B cell (primary cell): ENCODE data around the gene C2orf81. TPM values are rescaled to one million over a fixed set of nuclear protein-coding genes. Genes with fewer than 3 reads are reported as not detected.

ENCODE experiments used
- ATAC-seq: fragments of 200-7000 bp; cut with Tn5 transposase; one replicate; pipeline ENCODE4 v1.10.0; 2021; ENCODE audit warnings: low read depth, mild to moderate bottlenecking, moderate number of reproducible peaks, moderate library complexity
- CTCF ChIA-PET: fragments of 350-600 bp; sonication (Branson Sonifier 250); formaldehyde crosslinking; loops from one replicate; lab custom pipeline; 2021; ENCODE audit warnings: antibody characterized with exemption, inconsistent platforms; lab: Charles Lee
- POLR2A ChIA-PET: fragments of 350-600 bp; sonication (Branson Sonifier 250); formaldehyde crosslinking; loops from one replicate; lab custom pipeline; 2021; ENCODE audit warnings: antibody characterized with exemption; lab: Charles Lee
- DNase-seq: peaks from one replicate; pipeline ENCODE4 v3.0.0; 2013
- H2AFZ ChIP-seq: 2 replicates; pipeline ENCODE4 v1.6.1; 2012; ENCODE audit warnings: mild to moderate bottlenecking, low read depth, low read length; ENCODE audit not compliant: insufficient read depth, poor library complexity, severe bottlenecking
- H3K27ac ChIP-seq, 2 donors: 1 replicate in 1 of 2; 2 replicates in 1 of 2; pipeline ENCODE4 v1.5.1; 2012 to 2013; ENCODE audit warnings: low read length in 2 of 2, mild to moderate bottlenecking in 2 of 2, moderate library complexity in 1 of 2
- H3K27me3 ChIP-seq, 4 experiments: fragments of 200-600 bp in 1 of 4; sonication (generic) in 1 of 4; replicated peaks in 1 of 4; 1 replicate in 2 of 4; 2 replicates in 2 of 4; pipeline versions ENCODE4 v1.6.1 to v1.7.0; 2013 to 2016; ENCODE audit warnings: low read length in 3 of 4, mild to moderate bottlenecking in 2 of 4, mixed read lengths in 1 of 4, moderate library complexity in 1 of 4; ENCODE audit not compliant: insufficient read depth in 4 of 4, control insufficient read depth in 3 of 4; ENCODE audit errors: control extremely low read depth in 1 of 4
- H3K36me3 ChIP-seq, 2 experiments: replicated peaks in 1 of 2; 1 replicate in 1 of 2; 2 replicates in 1 of 2; pipeline versions ENCODE4 v1.6.1 to v1.7.1; 2013; ENCODE audit warnings: low read length in 1 of 2; ENCODE audit not compliant: insufficient read depth in 2 of 2, control insufficient read depth in 1 of 2; ENCODE audit errors: control extremely low read depth in 1 of 2, extremely low read depth in 1 of 2
- H3K4me1 ChIP-seq, 2 donors: fragments of 200-600 bp in 1 of 2; sonication (generic) in 1 of 2; 1 replicate in 1 of 2; 2 replicates in 1 of 2; pipeline versions ENCODE4 v1.5.1 to v1.6.1; 2013 to 2017; ENCODE audit warnings: low read length in 2 of 2; ENCODE audit not compliant: control insufficient read depth in 2 of 2, insufficient read depth in 2 of 2
- H3K4me2 ChIP-seq: replicated peaks from 2 replicates; pipeline ENCODE3; 2012; ENCODE audit warnings: mild to moderate bottlenecking, low read depth, low read length; ENCODE audit not compliant: poor library complexity, severe bottlenecking
- H3K4me3 ChIP-seq, 5 experiments: fragments of 200-600 bp in 1 of 5; sonication (generic) in 1 of 5; 1 replicate in 3 of 5; 2 replicates in 2 of 5; pipeline versions ENCODE4 v1.5.1 to v1.7.0; 2011 to 2016; ENCODE audit warnings: low read length in 4 of 5, mild to moderate bottlenecking in 4 of 5, low read depth in 2 of 5, control low read depth in 1 of 5, moderate library complexity in 1 of 5; ENCODE audit not compliant: insufficient read depth in 1 of 5; ENCODE audit errors: control extremely low read depth in 1 of 5, extremely low read depth in 1 of 5
- H3K79me2 ChIP-seq: fragments of 200-600 bp; sonication (generic); one replicate; pipeline ENCODE4 v1.6.0; 2016; ENCODE audit warnings: low read length; ENCODE audit not compliant: control insufficient read depth, insufficient read depth
- H3K9ac ChIP-seq: fragments of 200-600 bp; sonication (generic); 2 replicates; pipeline ENCODE4 v1.6.1; 2017; ENCODE audit warnings: mild to moderate bottlenecking, low read length, moderate library complexity
- H3K9me3 ChIP-seq, 3 donors: one replicate each; pipeline versions ENCODE4 v1.6.1 to v1.7.1; 2013; ENCODE audit warnings: low read length in 2 of 3; ENCODE audit not compliant: control insufficient read depth in 2 of 3, insufficient read depth in 1 of 3; ENCODE audit errors: control extremely low read depth in 1 of 3
- H4K20me1 ChIP-seq: 2 replicates; pipeline ENCODE4 v1.6.0; 2012; ENCODE audit warnings: mild to moderate bottlenecking, low read length; ENCODE audit not compliant: insufficient read depth, control insufficient read depth, poor library complexity, severe bottlenecking
- H3K27ac Mint-ChIP-seq: one replicate; pipeline ENCODE4 v1.8.0; 2021; ENCODE audit warnings: mixed read lengths
- H3K27me3 Mint-ChIP-seq: one replicate; pipeline ENCODE4 v1.8.0; 2021; ENCODE audit warnings: mixed read lengths
- H3K4me1 Mint-ChIP-seq: one replicate; pipeline ENCODE4 v1.8.0; 2021; ENCODE audit warnings: mixed read lengths
- H3K4me3 Mint-ChIP-seq: one replicate; pipeline ENCODE4 v1.8.0; 2021; ENCODE audit warnings: mixed read lengths
- H3K9me3 Mint-ChIP-seq: one replicate; pipeline ENCODE4 v1.8.0; 2022; ENCODE audit warnings: mixed read lengths; ENCODE audit not compliant: insufficient read depth
- EZH2 ChIP-seq: IDR thresholded peaks from 2 replicates; pipeline ENCODE4 v1.6.1; 2012; ENCODE audit warnings: borderline replicate concordance, low read depth, mild to moderate bottlenecking, moderate library complexity, low read length; ENCODE audit not compliant: insufficient read depth, poor library complexity, severe bottlenecking
- WGBS: methylation state at CpG from one replicate; pipeline ENCODE4 v1.1.5; 2013; ENCODE audit warnings: missing lambda C conversion rate; ENCODE audit not compliant: insufficient coverage; 5-methylcytosine and 5-hydroxymethylcytosine counted together
- intact Hi-C: fragments of 100-400 bp; cut with micrococcal nuclease; formaldehyde crosslinking; loops from one replicate; pipeline ENCODE4 v1.10.0; 2022
- polyA plus RNA-seq: library from polyadenylated mRNA; depleted of rRNA; stranded (reverse); fragments of >200 nt; gene quantifications from 2 replicates; pipeline ENCODE4 v1.2.3, GENCODE V29; 2012
- total RNA-seq, 2 donors: library from RNA; stranded (reverse); fragments of 120-200 nt in 1 of 2; gene quantifications; 1 replicate in 1 of 2; 2 replicates in 1 of 2; pipeline versions ENCODE4 v1.2.3 to v1.2.4, GENCODE V29; 2013 to 2022
- TF ChIP-seq, protein P1 (sequence below): fragments of 200-600 bp; IDR thresholded peaks from one replicate; pipeline ENCODE4 v1.8.0; 2022; ENCODE audit warnings: antibody characterized with exemption, mild to moderate bottlenecking

The C2orf81 gene
- total and polyA plus RNA-seq, 2 donors (not counting 1 experiment from before 2014, with no cell fraction given) = 5.4 to 8.6 TPM

DNA sequence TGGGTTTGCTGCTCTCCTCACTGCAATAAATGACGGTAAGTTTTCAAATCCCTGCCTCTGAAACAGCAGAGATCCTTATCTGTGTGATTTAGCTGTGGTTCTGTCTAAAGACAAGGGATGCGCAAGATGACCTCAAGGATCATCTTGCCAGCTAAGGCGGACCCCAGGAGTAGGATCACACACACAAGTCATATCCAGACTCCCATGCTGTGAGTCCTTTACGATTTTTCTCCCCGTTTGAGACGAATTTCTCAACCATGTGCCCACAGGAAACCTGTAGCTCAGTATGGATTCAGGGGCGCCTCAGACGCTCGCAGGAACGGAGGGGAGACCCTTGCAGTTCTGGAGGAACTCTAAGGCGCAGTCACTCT, 30.2 kb downstream of the C2orf81 start:
- Histone ChIP-seq H3K79me2 (peaks cover 63% of the 10 kb centered on the region), H3K27ac (peak overlapping the region; percentile 94 to 95), H3K4me2 (peak overlapping the region; percentile 81), H4K20me1 (peaks cover 30% of the 10 kb centered on the region), H3K4me1 (peaks cover 18 to 24% of the 10 kb centered on the region in 2 donors), H3K9ac (peak overlapping the region; percentile 92), H3K9me3 (no peaks in the 10 kb centered on the region), H3K4me3 (peak overlapping the region; percentile 71 to 88 (median 80)), H3K36me3 (no peaks in the 10 kb centered on the region), H2AFZ (peak overlapping the region; percentile 83), H3K27me3 (peaks cover 0 to 7% (median 0%) of the 10 kb centered on the region in 4 experiments)
- H3K27me3 Mint-ChIP-seq = peaks cover 5% of the 10 kb centered on the region
- intact Hi-C loops = loop anchor here (1.0 to 10.0 kb wide), 5 partner anchors 139 to 654 kb away; partner anchors contain the start of genes DOK1, LOXL3, SEMA4F and TPRKB
- H3K27ac Mint-ChIP-seq = peak overlapping the region; percentile 100
- no peaks in the 10 kb centered on the region for H3K9me3 Mint-ChIP-seq
- WGBS = under 1% methylated on average over 9 of the region's 11 CpGs
- peak overlapping the region; percentile 99 for H3K4me3 Mint-ChIP-seq
- TF ChIP-seq, protein P1, sequence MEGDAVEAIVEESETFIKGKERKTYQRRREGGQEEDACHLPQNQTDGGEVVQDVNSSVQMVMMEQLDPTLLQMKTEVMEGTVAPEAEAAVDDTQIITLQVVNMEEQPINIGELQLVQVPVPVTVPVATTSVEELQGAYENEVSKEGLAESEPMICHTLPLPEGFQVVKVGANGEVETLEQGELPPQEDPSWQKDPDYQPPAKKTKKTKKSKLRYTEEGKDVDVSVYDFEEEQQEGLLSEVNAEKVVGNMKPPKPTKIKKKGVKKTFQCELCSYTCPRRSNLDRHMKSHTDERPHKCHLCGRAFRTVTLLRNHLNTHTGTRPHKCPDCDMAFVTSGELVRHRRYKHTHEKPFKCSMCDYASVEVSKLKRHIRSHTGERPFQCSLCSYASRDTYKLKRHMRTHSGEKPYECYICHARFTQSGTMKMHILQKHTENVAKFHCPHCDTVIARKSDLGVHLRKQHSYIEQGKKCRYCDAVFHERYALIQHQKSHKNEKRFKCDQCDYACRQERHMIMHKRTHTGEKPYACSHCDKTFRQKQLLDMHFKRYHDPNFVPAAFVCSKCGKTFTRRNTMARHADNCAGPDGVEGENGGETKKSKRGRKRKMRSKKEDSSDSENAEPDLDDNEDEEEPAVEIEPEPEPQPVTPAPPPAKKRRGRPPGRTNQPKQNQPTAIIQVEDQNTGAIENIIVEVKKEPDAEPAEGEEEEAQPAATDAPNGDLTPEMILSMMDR = no peak
- no peak for TF ChIP-seq EZH2
- POLR2A ChIA-PET = interaction anchor here (0.9 to 1.6 kb wide), 8 partner anchors 23 to 138 kb away, joined by 3 to 6 read pairs (median 3); partner anchors contain the start of genes AUP1, C2orf81, HTRA2 and INO80B
- CTCF ChIA-PET = interaction anchor here (0.7 to 2.2 kb wide), 23 partner anchors 9 to 567 kb away, joined by 3 to 11 read pairs (median 3); partner anchors contain the start of genes AUP1, C2orf81, HTRA2 and INO80B
- peaks cover 16% of the 10 kb centered on the region for H3K4me1 Mint-ChIP-seq
- ATAC-seq = no peak
- no peak for DNase-seq

DNA sequence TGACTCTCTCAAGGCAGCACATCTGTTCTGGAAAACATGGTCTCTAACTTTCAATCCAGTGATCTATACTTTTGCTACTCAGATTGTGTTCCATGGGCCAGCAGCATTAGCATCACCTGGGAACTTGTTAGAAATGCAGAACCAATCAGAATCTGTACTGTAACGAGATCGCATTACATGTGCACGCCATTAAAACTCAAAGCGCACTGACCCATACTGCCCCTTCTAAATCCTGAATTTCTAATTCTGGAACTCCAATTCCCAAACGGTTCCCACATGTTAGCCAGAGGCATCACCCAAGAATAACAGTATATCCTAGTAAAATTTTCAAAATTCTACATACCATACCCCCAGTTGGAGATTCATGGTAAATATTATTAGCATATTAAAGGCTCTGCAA, 30.8 kb downstream of the C2orf81 start:
- DNase-seq = no peak
- Histone ChIP-seq H3K4me2 (peak overlapping the region; percentile 81), H3K27me3 (peaks cover 0 to 7% (median 0%) of the 10 kb centered on the region in 4 experiments), H3K4me1 (peaks cover 18 to 24% of the 10 kb centered on the region in 2 donors), H3K9ac (peak overlapping the region; percentile 92), H3K4me3 (peak overlapping the region in 4 of 5 experiments; percentile 76 to 88 (median 84)), H4K20me1 (peaks cover 33% of the 10 kb centered on the region), H3K27ac (no peak overlapping the region), H3K9me3 (no peaks in the 10 kb centered on the region), H3K79me2 (peaks cover 69% of the 10 kb centered on the region), H2AFZ (peak overlapping the region; percentile 83), H3K36me3 (no peaks in the 10 kb centered on the region)
- no peak for ATAC-seq
- ChIA-PET POLR2A (interaction anchor here (0.9 to 1.6 kb wide), 6 partner anchors 23 to 139 kb away, joined by 3 to 6 read pairs (median 3); partner anchors contain the start of genes AUP1, C2orf81, HTRA2 and INO80B), CTCF (interaction anchor here (0.8 to 2.0 kb wide), 10 partner anchors 10 to 566 kb away, joined by 3 to 10 read pairs (median 4); partner anchors contain the start of gene MOGS)
- no peaks in the 10 kb centered on the region for H3K9me3 Mint-ChIP-seq
- intact Hi-C loops = loop anchor here (1.0 to 10.0 kb wide), 5 partner anchors 138 to 654 kb away; partner anchors contain the start of genes DOK1, LOXL3, SEMA4F and TPRKB
- peaks cover 5% of the 10 kb centered on the region for H3K27me3 Mint-ChIP-seq
- H3K27ac Mint-ChIP-seq = peak overlapping the region; percentile 72
- H3K4me1 Mint-ChIP-seq = peaks cover 16% of the 10 kb centered on the region
- TF ChIP-seq, protein P1 = no peak
- TF ChIP-seq EZH2 = no peak
- H3K4me3 Mint-ChIP-seq = peak overlapping the region; percentile 78
- 97% methylated on average over 4 of the region's 5 CpGs for WGBS
